K562 (cell line): ENCODE results near the gene TMPRSS6. TPM values are rescaled to one million over a fixed set of nuclear protein-coding genes. Genes with fewer than 3 reads are reported as not detected.

Experiments used
- ATAC-seq: fragments of 200-7000 bp; cut with Tn5 transposase; 3 replicates; pipeline ENCODE4 v1.9.1; 2020; ENCODE audit warnings: moderate library complexity
- BruUV-seq: library from RNA; stranded (reverse); fragments of 400-500 nt; replicated peaks from 2 replicates; lab custom pipeline; 2021; lab: Mats Ljungman, UMichigan
- CTCF ChIA-PET: fragments of 300-600 bp; formaldehyde crosslinking; extraction: SDS; loops from one replicate; lab custom pipeline; 2021; ENCODE audit warnings: low intra/inter-chr PET ratio; lab: Yijun Ruan, JAX
- POLR2A ChIA-PET: fragments of 300-600, 350-650 bp; sonication (Branson Sonifier 250); formaldehyde crosslinking; extraction: SDS; loops from one replicate; lab custom pipeline; 2021; ENCODE audit warnings: antibody characterized with exemption, inconsistent platforms; lab: Yijun Ruan, JAX
- DNase-seq, 4 experiments: peaks; one replicate each; pipeline versions ENCODE4 v3.0.0 to v3.0.0-alpha.2; 2011 to 2018; ENCODE audit warnings: low spot score in 3 of 4, mixed read lengths in 3 of 4; ENCODE audit errors: extremely low read depth in 1 of 4
- FAIRE-seq: peaks from 2 replicates; lab custom pipeline; 2011; peaks lifted over from hg19 to GRCh38; lab: Jason Lieb, UNC
- H2AFZ ChIP-seq: 2 replicates; pipeline ENCODE4 v1.6.0; 2011; ENCODE audit warnings: low read depth, low read length, control low read depth, inconsistent platforms
- H3K27ac ChIP-seq: fragments of 200-600 bp; 3 replicates; pipeline ENCODE4 v1.8.0; 2011; ENCODE audit warnings: low read depth, mild to moderate bottlenecking, control low read depth, inconsistent platforms, low read length, moderate library complexity, mixed read lengths; ENCODE audit errors: extremely low read depth
- H3K27me3 ChIP-seq, 2 experiments: fragments of 300-600 bp in 1 of 2; 2 replicates in 1 of 2; 3 replicates in 1 of 2; pipeline versions ENCODE4 v1.6.0 to v1.8.0; 2011; ENCODE audit warnings: inconsistent platforms in 2 of 2, low read length in 2 of 2, mild to moderate bottlenecking in 1 of 2, mixed read lengths in 1 of 2, moderate library complexity in 1 of 2; ENCODE audit not compliant: control insufficient read depth in 2 of 2, insufficient read depth in 2 of 2
- H3K36me3 ChIP-seq: fragments of 300-600 bp; 3 replicates; pipeline ENCODE4 v1.8.0; 2011; ENCODE audit warnings: mild to moderate bottlenecking, low read length, inconsistent platforms; ENCODE audit not compliant: control insufficient read depth, insufficient read depth
- H3K4me1 ChIP-seq, 2 experiments: fragments of 200-600 bp in 1 of 2; replicated peaks in 1 of 2; 2 replicates in 1 of 2; 3 replicates in 1 of 2; pipeline versions ENCODE4 v1.5.1 to v1.8.0; 2011; ENCODE audit warnings: inconsistent platforms in 2 of 2, low read length in 2 of 2, mild to moderate bottlenecking in 1 of 2, mixed read lengths in 1 of 2, moderate library complexity in 1 of 2; ENCODE audit not compliant: control insufficient read depth in 2 of 2, insufficient read depth in 2 of 2
- H3K4me2 ChIP-seq: 2 replicates; pipeline ENCODE4 v1.6.1; 2011; ENCODE audit warnings: low read length, control low read depth, inconsistent platforms, mixed read lengths; ENCODE audit not compliant: insufficient read depth
- H3K4me3 ChIP-seq: fragments of 200-600 bp; sonication (generic), shearing (Covaris generic); 2 replicates; pipeline ENCODE4 v1.5.1; 2016; ENCODE audit warnings: control low read depth, inconsistent platforms
- H3K79me2 ChIP-seq: fragments of 200-600 bp; 3 replicates; pipeline ENCODE4 v1.8.0; 2011; ENCODE audit warnings: low read length, inconsistent platforms; ENCODE audit not compliant: control insufficient read depth, insufficient read depth
- H3K9ac ChIP-seq, 2 experiments: 2 replicates each; pipeline versions ENCODE4 v1.6.0 to v1.6.1; 2011; ENCODE audit warnings: low read depth in 2 of 2, low read length in 2 of 2, control low read depth in 1 of 2, inconsistent platforms in 1 of 2, mild to moderate bottlenecking in 1 of 2, mixed read lengths in 1 of 2; ENCODE audit not compliant: insufficient read depth in 1 of 2
- H3K9me1 ChIP-seq: one replicate; pipeline ENCODE4 v1.6.0; 2011; ENCODE audit warnings: inconsistent platforms, mild to moderate bottlenecking, low read length, moderate library complexity; ENCODE audit not compliant: control insufficient read depth, insufficient read depth
- H3K9me3 ChIP-seq: replicated peaks from 2 replicates; pipeline ENCODE4 v1.5.1; 2011; ENCODE audit warnings: low read depth, low read length, inconsistent platforms; ENCODE audit not compliant: control insufficient read depth, insufficient read depth
- H4K20me1 ChIP-seq: replicated peaks from 2 replicates; pipeline ENCODE4 v1.6.1; 2011; ENCODE audit warnings: low read length, inconsistent platforms, mixed read lengths; ENCODE audit not compliant: control insufficient read depth, insufficient read depth
- EP300 ChIP-seq: IDR thresholded peaks from 2 replicates; pipeline ENCODE4 v1.6.1; 2012; ENCODE audit warnings: low read length, improper control_type of control experiment
- FIP1L1 ChIP-seq: fragments of 200-400 bp; formaldehyde crosslinking; IDR thresholded peaks from 2 replicates; pipeline ENCODE4 v1.6.1; 2018; ENCODE audit warnings: mild to moderate bottlenecking, low read depth, low read length; ENCODE audit not compliant: poor library complexity, severe bottlenecking
- POLR2G ChIP-seq: fragments of 200-400 bp; formaldehyde crosslinking; IDR thresholded peaks from 2 replicates; pipeline ENCODE4 v1.6.1; 2017; ENCODE audit warnings: low read depth, mild to moderate bottlenecking, antibody characterized with exemption, low read length, moderate library complexity
- RBFOX2 ChIP-seq: fragments of 200-400 bp; formaldehyde crosslinking; IDR thresholded peaks from 2 replicates; pipeline ENCODE4 v1.6.1; 2017; ENCODE audit warnings: low read depth, mild to moderate bottlenecking, low read length, moderate library complexity
- ZBTB33 ChIP-seq: sonication (generic); formaldehyde crosslinking; IDR thresholded peaks from 2 replicates; pipeline ENCODE4 v1.8.1; 2023; ENCODE audit warnings: mild to moderate bottlenecking, missing genetic modification reagents
- WGBS: fragments of 100-300 bp; shearing (Covaris generic); methylation state at CpG from one replicate; pipeline ENCODE4 v1.1.6; 2016; ENCODE audit warnings: low coverage, mixed read lengths; ENCODE audit not compliant: insufficient coverage; ENCODE audit errors: missing lambda C conversion rate; 5-methylcytosine and 5-hydroxymethylcytosine counted together
- in situ Hi-C: fragments of 300-500 bp; cut with MboI; formaldehyde crosslinking; loops from 4 replicates; pipeline ENCODE4 v1.15.0; 2018; ENCODE audit warnings: inconsistent platforms, mixed read lengths
- intact Hi-C: fragments of 100-400 bp; cut with micrococcal nuclease; formaldehyde crosslinking; loops from 2 replicates; pipeline ENCODE4 v1.14.2; 2022
- polyA plus RNA-seq, 8 experiments: library from polyadenylated mRNA; depleted of rRNA in 4 of 8; stranded (reverse) in 5 of 8; unstranded in 3 of 8; fragments of >200 nt; fragmentation: Nextera tagmentation in 2 of 8; fragmentation: Illumina TruSeq in 1 of 8; extraction: Ambion mirVana in 2 of 8; extraction: Trizol in 1 of 8; gene quantifications; 2 replicates each; pipeline versions ENCODE4 v1.2.1 to v1.2.3, GENCODE V29; 2011 to 2014; ENCODE audit warnings: inconsistent platforms in 1 of 8, missing spikeins in 1 of 8
- total RNA-seq, 7 experiments: library from RNA; depleted of rRNA in 6 of 7; stranded (reverse); fragments of >200 nt in 6 of 7; fragmentation: Illumina TruSeq in 2 of 7; extraction: Trizol in 2 of 7; gene quantifications; 2 replicates each; pipeline versions ENCODE4 v1.2.1 to v1.2.3, GENCODE V29; 2011 to 2021; ENCODE audit warnings: low replicate concordance in 1 of 7

The TMPRSS6 gene
- total and polyA plus RNA-seq, 9 of the 15 experiments (the other 6 are each of a cell fraction or from before 2014, with no cell fraction given), result 0.03 TPM; not detected in 8

GRCh38 chr22:37024339-37025157, 85.0 kb downstream of the TMPRSS6 start:
- no peak overlapping the region for H3K27ac ChIP-seq
- no peaks in the 10 kb centered on the region for H4K20me1 ChIP-seq
- no peaks in the 10 kb centered on the region for H3K9me3 ChIP-seq
- peaks cover 56% of the 10 kb centered on the region; the same call in 2 of the 3 replicates for H3K36me3 ChIP-seq
- FAIRE-seq (no peak), DNase-seq (no peak), ATAC-seq (no peak)
- no peak for TF ChIP-seq FIP1L1
- TF ChIP-seq POLR2G, result 0 out of 2 replicates have a peak, but pooled peaks have one; percentile 25
- no peak for TF ChIP-seq EP300
- peak; percentile 50; the same call in 1 of the 2 replicates for TF ChIP-seq RBFOX2
- peak; percentile 49; the same call in 1 of the 2 replicates for TF ChIP-seq ZBTB33 (CRISPR knock-in tag)
- in situ Hi-C loops, result no loop called here
- H3K4me1 ChIP-seq, result peaks cover 0 to 26% of the 10 kb centered on the region in 2 experiments; a peak in 3 of 5 replicates
- H3K27me3 ChIP-seq, result no peaks in the 10 kb centered on the region
- ChIA-PET CTCF (no interaction called here), POLR2A (interaction anchor here (0.6 kb wide), 1 partner anchor 65 kb away, joined by 3 read pairs; no protein-coding TSS in a partner anchor)
- intact Hi-C loops, result no loop called here
- peaks cover 32% of the 10 kb centered on the region for H3K79me2 ChIP-seq
- no peak overlapping the region for H3K9ac ChIP-seq
- H2AFZ ChIP-seq, result no peak overlapping the region
- H3K4me2 ChIP-seq, result no peak overlapping the region
- H3K4me3 ChIP-seq, result no peak overlapping the region
- WGBS, result 96% methylated on average over 11 of the region's 71 CpGs
- H3K9me1 ChIP-seq, result no peaks in the 10 kb centered on the region
- no TSS peak for BruUV-seq
